Measurements from ENCODE around the gene RPS19.

Gene RPS19

GRCh38 chr19:41915776-41916414 is 55.8 kb downstream of the RPS19 start:
- DNase-seq: no peak

- DNase-seq: no peak
Observed at GRCh38 chr19:41917676-41918075, 57.6 kb downstream of the RPS19 start.

GRCh38 chr19:41918095-41918494 is 58.0 kb downstream of the RPS19 start:
- no peak for DNase-seq

- DNase-seq: no peak
Observed at GRCh38 chr19:41918653-41919244, 58.7 kb downstream of the RPS19 start.

- no peak for DNase-seq
Observed at GRCh38 chr19:41919948-41920712, 60.1 kb downstream of the RPS19 start.

GRCh38 chr19:41920882-41921576 is 61.0 kb downstream of the RPS19 start:
- no peak for DNase-seq

- DNase-seq: no peak
Observed at GRCh38 chr19:41921577-41922576, 61.8 kb downstream of the RPS19 start.

Measured in SIG-M5 (cell line).